HG03103 (cell line): Measurements from ENCODE around the gene LRRC34.

ENCODE experiments used
- ATAC-seq: cut with Tn5 transposase; IDR thresholded peaks from one replicate; pipeline ENCODE4 v1.9.1; 2021; ENCODE audit warnings: low read depth; ENCODE audit not compliant: unreplicated experiment

The LRRC34 gene

GRCh38 chr3:169769287-169770181 lies 43.2 kb downstream of the LRRC34 start, which contains the start of gene ACTRT3:
ACTRT3 (minus strand) TSS chr3:169769561; CDS start chr3:169769520, 41 bp downstream.
- ATAC-seq = peak; percentile 23

GRCh38 chr3:169764882-169765612 lies 47.7 kb downstream of the LRRC34 start, which contains the start of gene TERC:
TERC (minus strand) TSS chr3:169765060.
- ATAC-seq = peak; percentile 56

GRCh38 chr3:169764312-169764881 lies 48.3 kb downstream of the LRRC34 start:
- peak; percentile 32 for ATAC-seq

GRCh38 chr3:169760479-169760878 lies 52.2 kb downstream of the LRRC34 start:
- ATAC-seq = no peak

GRCh38 chr3:169759256-169759655 lies 53.4 kb downstream of the LRRC34 start:
- ATAC-seq = peak; percentile 47

GRCh38 chr3:169758359-169758994 lies 54.2 kb downstream of the LRRC34 start:
- no peak for ATAC-seq

GRCh38 chr3:169755488-169755887 lies 57.2 kb downstream of the LRRC34 start:
- no peak for ATAC-seq

GRCh38 chr3:169754711-169755110 lies 58.0 kb downstream of the LRRC34 start:
- ATAC-seq = no peak

GRCh38 chr3:169751875-169752274 lies 60.8 kb downstream of the LRRC34 start:
- no peak for ATAC-seq

- ATAC-seq = no peak
Observed at GRCh38 chr3:169750665-169751064, 62.0 kb downstream of the LRRC34 start.

- ATAC-seq = no peak
Observed at GRCh38 chr3:169748670-169749069, 64.0 kb downstream of the LRRC34 start.

- ATAC-seq = no peak
Observed at GRCh38 chr3:169746924-169747323, 65.8 kb downstream of the LRRC34 start.

- ATAC-seq = no peak
Observed at GRCh38 chr3:169744366-169745054, 68.2 kb downstream of the LRRC34 start.
